Activated T-cell treated with anti-CD3 and anti-CD28 coated beads, Interleukin-2, amount 50 U/mL, for 48 hours (primary cell): ENCODE data around the gene ARRB2.
"Not testable (repeated sequence)": the region's sequence is repeated elsewhere in the genome, so short reads cannot be mapped to it uniquely, and the experiment has no call there.

Experiments used
- DNase-seq, 2 experiments: peaks; one replicate each; pipeline ENCODE4 v3.0.0-alpha.2; 2020

Gene ARRB2

DNA sequence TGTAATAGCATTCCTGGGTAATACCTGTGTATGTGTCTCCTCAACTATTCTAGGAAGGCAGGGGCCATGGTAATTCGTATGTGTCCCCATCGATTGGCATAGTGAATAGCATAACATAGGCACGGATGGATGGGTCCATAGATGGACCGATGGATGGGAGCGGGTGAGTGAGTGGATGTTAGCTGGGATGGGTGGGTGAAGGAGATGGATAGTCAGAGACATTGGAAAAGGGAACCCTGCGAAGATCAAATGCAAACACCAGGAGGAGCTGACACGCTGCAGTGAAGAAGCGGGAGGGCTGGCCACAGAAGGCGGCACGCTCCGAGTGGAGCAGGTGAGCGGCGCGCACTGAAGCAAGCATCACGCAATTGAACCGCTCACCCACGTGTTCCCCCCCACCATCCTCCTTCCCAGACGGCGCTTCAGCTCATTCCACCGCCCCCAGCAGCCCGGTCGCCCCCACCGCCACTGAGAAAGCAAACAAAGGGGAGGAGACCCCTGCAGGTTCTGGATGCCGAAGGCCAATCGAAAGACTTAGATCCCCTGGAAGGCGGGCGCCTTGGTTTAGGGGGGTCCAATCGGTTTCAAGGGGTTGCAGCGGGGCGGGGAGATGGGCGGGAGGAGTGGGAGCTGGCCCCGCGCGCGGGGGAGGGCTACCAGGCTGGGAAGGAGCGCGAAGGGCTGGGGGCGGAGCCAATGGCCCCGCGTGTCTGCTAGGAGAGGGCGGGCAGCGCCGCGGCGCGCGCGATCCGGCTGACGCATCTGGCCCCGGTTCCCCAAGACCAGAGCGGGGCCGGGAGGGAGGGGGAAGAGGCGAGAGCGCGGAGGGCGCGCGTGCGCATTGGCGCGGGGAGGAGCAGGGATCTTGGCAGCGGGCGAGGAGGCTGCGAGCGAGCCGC is at the start of gene ARRB2:
ARRB2 (plus strand) TSS at position 839 of the 899 bp plus-strand sequence. CDS start 90 bp downstream, outside the sequence.
- DNase-seq, result peak; percentile 98 to 99

DNA sequence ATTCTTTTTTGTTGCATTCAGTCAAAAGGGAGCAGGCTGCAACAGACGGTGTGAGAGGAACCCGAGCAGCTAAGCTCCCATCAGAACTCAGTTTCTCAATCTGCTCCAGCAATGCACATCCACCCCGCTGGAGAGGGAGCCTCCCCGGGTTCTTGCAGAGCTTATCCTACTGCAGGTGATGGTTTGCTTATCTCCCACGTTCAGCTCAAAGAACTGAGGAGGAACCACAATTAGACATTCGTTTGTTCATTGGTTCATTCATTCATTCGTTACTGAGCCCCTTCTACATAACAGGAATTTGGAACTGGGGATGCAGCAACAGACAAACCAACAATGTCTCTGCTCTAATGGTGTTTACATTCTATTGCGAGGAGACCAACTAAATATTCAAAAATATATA is 46.7 kb upstream of the ARRB2 start:
- no peak for DNase-seq

DNA sequence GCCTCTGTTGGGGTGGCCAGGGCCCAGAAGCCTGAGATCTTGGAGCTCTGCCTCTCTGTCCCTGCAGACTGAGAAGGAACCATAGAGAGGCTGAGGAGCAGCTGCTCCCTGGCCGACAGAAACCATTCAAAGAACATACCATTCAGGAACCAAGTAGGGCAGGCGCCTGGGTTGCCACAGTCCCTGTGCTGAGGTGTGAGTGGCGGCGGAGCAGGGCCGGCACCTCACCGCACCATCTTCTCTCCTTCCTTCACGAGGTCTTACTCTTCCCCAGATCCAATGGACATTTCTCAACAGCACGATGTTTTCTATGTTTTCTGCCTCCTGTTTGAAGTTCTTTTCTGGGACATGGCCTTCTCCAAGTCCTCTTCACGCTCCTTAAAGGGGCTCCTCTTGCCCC is 46.2 kb upstream of the ARRB2 start:
- no peak for DNase-seq

DNA sequence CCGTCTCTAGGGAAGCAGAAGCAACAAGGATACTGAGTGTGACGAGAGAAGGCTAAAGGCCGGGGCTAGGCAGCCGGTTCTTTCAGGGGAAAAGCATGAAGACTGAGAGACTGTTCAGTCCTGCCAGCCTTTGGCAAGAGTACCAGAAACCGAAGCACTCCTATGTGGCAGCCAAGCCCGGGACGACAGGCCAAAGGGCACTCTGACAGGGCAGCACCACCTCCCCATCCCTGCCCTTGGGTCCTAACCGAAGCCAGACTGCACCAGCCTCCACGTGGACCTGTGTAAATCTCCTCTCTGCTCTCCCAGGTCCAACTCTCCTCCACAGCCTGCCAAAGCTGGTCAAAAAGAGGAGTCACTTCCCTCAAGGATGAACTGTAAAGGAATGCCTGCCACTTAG is 45.4 kb upstream of the ARRB2 start:
- no peak for DNase-seq

DNA sequence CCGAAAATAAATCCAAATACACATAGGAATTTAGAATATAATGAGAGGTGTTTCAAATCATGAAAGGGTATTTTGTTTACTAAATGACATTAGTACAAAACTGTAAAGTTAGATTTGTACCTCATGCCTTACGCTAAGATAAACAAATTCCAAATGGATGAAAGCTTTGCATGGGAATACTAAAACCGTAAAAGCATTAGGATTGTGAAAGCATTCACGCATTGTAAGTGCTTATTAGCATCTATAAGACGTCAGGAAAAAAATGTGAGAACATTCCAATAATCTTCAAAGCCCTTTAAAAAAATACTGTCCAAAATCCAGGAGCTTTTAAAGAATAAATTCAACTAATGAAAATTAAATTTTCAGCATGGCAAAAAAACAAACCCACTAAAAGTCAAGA is 44.1 kb upstream of the ARRB2 start:
- DNase-seq, result no peak

DNA sequence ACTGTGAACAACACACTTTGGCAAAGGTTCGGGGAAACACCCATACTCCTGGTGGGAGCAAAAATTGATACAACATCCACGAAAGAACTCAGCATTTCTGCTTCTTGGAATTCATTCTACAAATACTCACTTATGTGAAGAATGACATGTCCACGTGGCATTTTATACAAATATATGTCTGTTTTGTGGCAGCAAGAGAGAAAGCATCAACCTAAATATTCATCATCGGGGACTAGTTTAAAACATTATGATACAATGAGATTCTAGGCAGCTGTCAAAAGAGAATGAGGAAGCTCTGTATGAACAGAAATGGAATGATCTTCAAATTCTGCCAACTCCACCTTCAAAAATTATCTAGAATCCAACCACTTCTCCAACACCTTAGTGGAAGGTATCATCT is 43.3 kb upstream of the ARRB2 start:
- no peak for DNase-seq

DNA sequence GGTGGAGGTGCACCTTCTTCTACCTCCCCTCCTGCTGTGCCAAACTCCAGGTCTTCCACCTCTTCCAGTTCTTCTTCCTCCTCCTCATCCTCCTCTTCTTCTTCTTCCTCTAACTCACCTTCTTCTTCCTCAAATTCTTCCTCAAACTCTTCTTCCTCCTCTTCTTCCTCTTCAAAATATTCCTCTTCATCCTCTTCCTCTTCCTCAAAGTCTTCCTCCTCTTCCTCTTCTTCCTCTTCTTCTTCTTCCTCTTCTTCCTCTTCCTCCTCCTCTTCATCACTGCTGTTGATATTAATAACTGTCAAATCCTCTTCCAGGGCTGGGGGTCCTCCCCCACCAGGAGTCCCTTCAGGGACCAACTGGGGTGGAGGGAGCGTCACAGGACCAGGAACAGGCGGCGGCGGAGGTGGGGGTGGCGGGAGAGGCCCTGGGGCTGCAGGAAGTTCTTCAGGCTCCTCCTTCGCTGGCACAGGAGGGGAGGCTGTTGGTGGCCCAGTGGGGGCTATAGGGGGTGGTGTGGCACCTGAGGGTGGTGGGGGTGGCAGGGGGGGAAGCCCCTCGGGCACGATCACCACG is 38.3 kb upstream of the ARRB2 start:
- no peak for DNase-seq

DNA sequence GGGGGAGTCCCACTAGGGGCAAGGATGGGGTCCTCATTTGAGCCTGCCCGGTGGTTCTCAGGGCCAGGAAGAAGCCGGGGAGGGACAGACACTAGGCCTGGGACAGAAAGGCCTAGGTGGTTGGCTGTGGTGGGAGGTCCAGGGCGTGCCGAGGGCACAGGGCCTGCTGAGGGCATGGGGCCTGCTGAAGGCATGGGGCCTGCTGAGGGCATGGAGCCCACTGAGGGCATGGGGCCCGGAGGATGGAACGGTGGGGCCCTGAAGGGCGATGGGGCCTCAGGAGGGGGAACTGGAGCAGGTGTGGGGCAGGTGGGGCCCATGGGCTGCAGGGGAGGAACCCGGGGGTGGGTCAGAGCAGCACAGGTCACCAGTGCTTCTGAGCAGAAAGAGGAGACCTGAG is 37.7 kb upstream of the ARRB2 start:
- no peak for DNase-seq

DNA sequence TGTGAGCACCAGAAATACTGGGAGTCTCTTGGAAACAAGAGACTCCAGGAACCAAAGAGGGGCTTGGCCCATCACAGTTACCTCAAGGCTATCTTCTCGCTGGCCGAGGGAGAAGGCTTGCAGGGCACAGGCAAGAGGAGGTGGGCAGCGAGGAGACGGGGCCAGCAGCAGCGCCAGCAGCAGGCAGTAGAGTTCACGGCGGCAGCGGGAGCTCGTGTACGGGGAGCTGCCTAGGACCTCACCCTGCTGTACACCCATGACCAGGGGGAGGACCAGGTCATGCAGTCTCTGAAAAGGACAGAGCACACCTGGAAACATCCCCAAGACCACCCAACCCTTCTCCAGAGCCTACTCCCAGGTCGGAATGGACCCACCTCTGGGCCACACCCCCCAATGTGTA is 37.3 kb upstream of the ARRB2 start:
- no peak for DNase-seq

DNA sequence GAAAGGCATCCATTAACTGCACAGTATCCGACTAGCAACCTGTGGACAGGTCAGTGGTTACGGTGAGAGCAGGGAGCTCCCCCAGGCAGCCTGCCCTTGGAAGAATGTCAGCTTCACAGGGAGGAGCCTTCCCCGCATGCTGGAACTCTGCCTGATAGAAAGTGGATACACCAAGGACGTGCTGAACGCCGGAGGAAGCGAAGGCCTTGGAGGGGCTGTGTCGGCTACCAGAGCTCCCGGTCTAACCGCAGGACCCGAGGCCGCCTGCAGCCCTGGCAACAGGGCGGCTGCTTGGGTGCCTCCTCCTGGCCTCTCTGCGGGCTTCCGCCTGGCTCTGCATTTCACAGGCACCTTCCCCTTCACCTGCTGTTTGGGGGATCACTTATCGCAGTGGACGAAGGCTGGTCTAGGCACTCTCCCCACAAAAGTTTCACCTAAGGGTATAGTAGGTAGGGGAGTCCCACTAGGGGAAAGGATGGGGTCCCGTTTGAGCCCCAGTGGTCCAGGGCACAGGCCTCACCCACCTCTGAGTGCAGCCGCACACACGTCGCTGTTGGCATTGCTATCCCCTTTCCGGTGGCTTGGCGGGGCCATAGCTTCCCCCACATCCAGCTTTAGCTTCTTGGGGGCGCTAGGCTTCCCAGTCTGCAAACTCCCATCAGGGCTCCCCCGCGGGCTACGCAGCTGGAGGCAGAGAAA is 36.3 kb upstream of the ARRB2 start:
- DNase-seq, result no peak

DNA sequence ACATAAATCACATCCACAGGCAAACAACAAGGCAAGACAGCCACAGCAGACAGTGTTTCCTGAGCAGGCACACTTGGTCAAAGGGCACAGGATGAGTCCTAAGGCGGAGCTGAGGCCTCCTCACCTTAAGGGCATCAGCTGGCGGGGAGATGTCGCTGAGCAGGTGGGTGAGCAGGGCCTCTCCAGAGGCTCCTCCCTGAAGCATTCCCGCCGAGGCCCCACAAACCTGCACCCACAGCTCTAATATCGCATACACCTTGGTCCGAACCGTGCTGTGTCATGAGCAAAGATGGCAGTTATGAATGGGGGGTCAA is 35.8 kb upstream of the ARRB2 start:
- no peak for DNase-seq

DNA sequence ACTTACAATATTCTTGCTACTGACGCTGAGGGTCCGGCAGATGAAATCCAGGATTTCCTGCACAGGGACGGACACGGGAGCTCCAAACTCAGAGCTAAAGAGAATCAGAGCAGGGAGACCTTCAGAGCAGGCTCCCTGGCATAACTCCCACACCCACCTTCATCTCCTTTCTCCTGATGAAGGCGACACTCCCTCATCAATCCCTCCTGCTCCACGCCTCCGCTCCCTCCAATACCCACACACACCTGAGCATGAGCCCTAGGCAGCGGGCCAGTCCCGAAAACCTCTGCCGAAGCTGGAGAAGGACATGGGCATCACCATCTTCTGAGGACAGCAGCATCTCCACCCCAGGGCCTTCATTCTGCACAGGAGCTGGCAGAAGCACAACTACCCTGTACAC is 34.6 kb upstream of the ARRB2 start:
- DNase-seq, result no peak

DNA sequence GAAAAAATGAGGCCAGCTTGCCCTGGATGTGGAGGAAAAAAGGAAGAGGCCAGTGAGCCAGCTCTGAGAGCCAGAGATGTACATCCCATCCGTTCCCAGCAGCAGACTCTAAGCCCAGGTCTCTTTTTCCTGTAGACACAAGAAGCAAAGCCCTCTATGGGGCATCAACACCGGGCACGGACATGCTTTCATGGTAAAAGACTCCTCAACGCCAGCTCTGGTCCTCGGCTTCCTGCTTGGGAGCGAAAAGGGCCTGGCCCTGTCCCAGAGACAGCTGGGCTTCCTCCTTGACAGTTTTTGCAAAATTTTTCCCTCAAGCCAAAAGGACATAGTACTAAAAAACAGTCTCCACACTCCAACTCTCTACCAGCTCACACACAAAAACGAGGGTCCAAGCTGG is 33.6 kb upstream of the ARRB2 start:
- DNase-seq, result no peak

DNA sequence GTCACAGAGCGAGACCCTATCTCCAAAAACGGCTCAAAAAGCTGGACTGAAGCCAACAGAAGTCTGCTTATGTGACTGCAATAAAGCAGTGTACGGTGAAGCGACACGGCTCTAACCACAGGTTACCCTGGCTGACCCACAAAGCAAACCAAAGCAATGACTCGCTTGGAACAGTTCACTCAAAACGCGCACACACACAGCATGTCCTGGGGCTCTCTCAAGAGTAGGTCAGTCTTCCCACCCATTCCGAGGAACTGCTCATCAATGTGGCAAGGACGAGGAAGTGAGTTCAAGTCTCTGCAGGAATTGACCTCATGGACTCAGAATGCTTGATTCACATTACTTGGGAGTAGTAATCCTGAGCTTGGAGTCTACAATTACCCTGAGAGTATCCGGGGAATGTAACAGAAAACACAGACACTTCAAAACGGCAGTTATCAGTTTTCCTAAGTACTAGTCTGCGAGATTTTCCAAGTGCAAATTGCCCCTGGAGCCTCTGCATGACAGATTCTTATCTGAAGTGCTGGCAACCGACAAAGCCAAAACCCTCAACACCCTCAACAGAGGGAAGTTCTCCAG is 31.9 kb upstream of the ARRB2 start:
- peak; percentile 64 to 72 for DNase-seq

DNA sequence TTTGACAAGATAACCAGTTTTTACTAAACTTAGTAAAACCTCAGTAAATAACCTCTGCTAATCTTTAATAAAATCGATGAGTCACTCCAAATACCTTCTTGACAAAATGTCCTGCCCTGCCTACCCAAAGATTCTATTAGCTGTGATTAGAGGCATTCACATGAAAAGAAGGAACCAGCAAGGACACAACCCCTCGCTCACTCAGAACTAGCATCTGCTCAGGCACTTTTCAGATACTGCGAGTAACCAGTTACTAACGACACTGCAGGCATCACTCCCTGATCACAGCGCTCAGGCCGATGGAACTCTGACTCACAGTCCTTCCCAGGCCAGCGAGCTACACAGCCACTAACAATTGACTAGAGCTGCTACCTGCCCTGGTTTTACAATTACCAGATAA is 30.8 kb upstream of the ARRB2 start:
- DNase-seq, result no peak

DNA sequence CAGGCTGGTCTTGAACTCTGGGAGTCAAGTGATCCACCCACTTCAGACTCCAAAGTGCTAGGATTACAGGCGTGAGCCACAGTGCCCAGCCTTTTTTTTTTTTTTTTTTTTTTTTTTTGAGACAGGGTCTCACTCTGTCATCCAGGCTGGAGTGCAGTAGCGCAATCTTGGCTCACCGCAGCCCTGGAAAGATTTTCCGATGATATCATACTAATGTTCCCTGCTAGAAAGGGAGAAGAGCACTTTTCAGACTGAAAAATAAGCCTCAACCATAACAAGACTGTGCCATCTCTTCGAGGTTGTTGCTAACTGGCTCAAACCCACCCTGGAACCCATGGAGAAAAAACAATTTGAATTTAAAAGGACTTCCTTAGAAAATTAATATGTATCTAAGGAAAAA is 26.7 kb upstream of the ARRB2 start:
- not testable (repeated sequence) for DNase-seq

DNA sequence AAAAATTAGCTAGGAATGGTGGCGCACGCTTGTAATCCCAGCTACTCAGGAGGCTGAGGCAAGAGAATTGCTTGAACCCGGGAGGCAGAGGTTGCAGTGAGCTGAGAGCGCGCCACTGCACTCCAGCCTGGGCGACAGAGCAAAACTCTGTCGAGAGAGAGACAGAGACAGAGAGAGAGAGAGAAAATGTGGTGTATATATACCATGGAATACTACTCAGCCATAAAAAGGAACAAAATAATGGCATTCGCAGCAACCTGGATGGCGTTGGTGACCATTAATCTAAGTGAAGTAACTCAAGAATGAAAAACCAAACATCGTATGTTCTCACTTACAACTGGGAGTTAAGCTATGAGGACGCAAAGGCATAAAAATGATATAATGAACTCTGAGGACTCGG is 20.6 kb upstream of the ARRB2 start:
- DNase-seq, result not testable (repeated sequence)

DNA sequence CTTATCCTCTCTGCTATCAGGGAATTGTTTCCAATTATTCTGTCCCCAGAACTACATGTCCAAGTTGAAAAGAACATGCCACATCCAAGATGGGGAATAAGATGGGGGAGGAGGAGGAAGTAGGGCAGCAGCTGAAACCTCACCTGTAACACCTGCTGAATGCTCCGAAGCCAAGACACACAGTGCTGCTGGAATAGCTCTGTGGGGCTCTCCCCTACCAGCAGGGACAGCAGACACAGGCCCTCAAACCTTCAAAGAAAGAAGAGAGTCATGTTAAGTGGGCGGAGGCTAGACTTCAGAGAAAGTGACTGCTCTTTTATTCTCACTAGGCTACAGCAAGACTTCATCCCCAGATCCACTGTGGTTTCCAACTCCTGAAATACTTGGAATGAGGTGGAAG is 19.7 kb upstream of the ARRB2 start:
- DNase-seq, result no peak

DNA sequence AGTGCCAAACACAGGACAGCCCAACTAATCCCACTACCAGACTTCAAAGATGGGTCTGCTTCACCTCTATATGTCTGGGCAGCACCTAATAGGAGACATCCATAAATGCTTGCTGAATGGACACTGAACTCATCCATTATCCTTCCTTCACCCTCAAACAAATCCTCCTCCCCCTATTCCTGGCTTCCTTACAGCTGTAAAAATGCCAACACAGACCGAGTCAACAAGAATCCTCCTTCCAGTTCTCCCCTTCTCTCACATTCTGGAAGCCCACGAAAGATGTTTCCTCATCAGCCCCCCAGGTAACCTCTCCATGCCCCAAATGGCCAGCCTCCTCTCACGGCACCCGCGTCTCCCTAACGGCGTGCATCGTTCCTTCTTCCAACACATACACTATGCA is 18.7 kb upstream of the ARRB2 start:
- DNase-seq, result no peak

DNA sequence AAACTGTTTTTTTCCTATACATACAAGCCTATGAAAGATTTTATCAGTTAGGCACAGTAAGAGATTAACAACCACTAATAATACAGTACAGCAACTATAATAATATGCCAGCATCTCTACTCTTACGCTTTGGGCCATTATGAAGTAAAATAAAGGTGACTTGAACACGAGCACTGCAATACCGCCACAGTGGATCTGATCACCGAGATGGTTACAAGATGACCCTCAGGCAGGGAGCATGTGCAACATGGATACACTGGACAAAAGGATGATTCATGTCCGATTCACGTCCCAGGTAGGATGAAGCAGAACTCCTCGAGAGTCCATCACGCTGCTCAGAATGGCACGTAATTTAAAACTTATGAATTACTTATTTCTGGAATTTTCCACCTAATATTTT is 17.0 kb upstream of the ARRB2 start:
- no peak for DNase-seq

DNA sequence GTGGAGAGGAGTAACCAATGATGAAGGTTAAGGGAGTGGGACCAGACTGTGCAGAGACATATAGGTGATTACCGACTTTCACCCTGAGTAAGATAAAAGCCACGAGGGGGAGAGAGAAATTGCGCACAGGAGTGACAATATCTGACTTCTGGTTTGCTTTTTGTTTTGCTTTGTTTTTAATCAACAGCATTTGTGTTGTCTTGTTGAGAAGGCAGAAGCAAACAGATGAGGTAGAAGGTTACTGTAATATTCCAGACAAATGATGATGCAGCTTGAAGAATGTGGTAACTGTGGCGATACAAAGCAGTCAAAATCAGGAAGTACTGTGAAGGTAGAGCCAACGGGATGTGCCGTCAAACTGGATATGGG is 14.0 kb upstream of the ARRB2 start:
- no peak for DNase-seq

DNA sequence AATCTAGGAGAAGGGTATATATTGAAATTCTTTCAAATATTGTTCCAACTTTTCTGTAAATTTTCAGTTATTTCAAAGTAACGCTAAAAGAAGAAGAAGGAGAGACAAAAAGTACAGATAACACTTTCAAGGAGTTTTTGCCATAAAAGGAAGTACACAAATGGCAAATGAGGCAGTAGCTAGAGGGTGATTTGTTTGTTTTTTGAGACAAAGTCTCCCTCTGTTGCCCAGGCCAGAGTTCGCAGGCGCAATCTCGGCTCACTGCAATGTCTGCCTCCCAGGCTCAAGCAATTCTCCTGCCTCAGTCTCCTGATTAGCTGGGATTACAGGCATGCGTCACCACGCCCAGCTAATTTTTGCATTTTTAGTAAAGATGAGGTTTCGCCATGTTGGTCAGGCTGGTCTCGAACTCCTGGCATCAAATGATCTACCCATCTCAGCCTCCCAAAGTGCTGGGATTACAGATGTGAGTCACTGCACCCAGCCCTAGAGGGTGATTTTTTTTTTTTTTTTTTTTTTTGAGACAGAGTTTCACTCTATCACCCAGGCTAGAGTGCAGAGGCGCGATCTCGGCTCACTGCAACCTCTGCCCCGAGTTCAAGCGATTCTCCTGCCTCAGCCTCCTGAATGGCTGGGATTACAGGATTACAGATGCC is 10.9 kb upstream of the ARRB2 start:
- DNase-seq, result not testable (repeated sequence)

DNA sequence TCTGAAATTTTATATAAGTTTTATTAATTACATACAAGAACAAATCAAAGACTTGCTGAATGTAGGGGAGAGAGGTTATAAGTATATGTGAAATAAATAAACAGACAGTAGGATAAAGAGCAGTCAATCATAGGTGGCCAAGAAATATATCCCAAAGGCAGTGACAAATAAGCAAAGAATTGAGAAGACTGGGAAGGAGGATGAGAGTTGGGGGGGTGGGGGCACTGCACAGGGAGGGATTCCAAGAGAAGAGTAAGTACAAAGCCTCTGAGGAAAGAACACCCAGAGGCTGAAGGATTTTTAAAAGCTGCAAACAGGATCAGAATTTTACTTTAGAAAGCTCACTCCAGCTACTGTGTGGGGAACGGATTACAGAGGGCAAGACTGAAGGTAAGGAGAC is 9.3 kb upstream of the ARRB2 start:
- no peak for DNase-seq

DNA sequence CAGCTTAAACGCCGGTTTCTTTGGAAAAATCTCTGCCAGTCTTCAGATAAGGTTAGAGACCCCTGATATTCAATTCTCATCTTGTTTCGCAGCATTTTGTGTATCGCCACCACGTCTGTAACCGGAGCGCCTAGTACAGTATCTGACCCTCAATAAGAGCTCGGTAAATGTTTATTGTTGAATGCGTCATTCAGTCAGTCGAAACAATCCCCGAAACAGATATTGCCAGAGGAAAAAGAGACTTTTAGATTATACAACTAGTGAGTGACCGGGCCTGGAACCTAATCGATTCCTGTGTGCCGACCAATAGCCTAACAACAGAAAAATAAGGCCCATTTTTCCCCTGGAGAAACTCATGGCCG is 7.1 kb upstream of the ARRB2 start:
- no peak for DNase-seq
